Right atrium auricular region (tissue), 2 donors: ENCODE measurements around the gene NFIX. TPM values are rescaled to one million over a fixed set of nuclear protein-coding genes. Genes with fewer than 3 reads are reported as not detected.

ENCODE experiments used
- DNase-seq: peaks from one replicate; pipeline ENCODE4 v3.0.0-alpha.2; 2019; ENCODE audit warnings: low spot score
- H3K27ac ChIP-seq, 2 donors: fragments of 200-600 bp; sonication (generic); 1 replicate in 1 of 2; 2 replicates in 1 of 2; pipeline ENCODE4 v1.5.1; 2016 to 2019
- H3K27me3 ChIP-seq, 2 donors: fragments of 200-600 bp; sonication (generic); one replicate each; pipeline versions ENCODE4 v1.5.1 to v1.6.0; 2017 to 2019
- H3K36me3 ChIP-seq: fragments of 200-600 bp; sonication (generic); one replicate; pipeline ENCODE4 v1.5.1; 2016
- H3K4me1 ChIP-seq, 2 donors: fragments of 200-600 bp; sonication (generic); one replicate each; pipeline versions ENCODE4 v1.5.1 to v1.6.0; 2017 to 2019
- H3K4me3 ChIP-seq, 2 donors: fragments of 200-600 bp; sonication (generic); 1 replicate in 1 of 2; 2 replicates in 1 of 2; pipeline ENCODE4 v1.5.1; 2017 to 2019; ENCODE audit warnings: mild to moderate bottlenecking in 1 of 2, moderate library complexity in 1 of 2
- H3K9me3 ChIP-seq, 2 donors: fragments of 200-600 bp; sonication (generic); one replicate each; pipeline ENCODE4 v1.5.1; 2019
- total RNA-seq, 2 donors: library from RNA; depleted of rRNA; stranded (reverse); fragments of >200 nt; gene quantifications; one replicate each; pipeline ENCODE4 v1.1.0, GENCODE V29; 2016
- TF ChIP-seq, protein P1 (sequence below), 2 donors: fragments of 200-600 bp; sonication (generic); IDR thresholded peaks; one replicate each; pipeline ENCODE4 v1.5.1; 2019; ENCODE audit warnings: antibody characterized with exemption in 2 of 2

Gene NFIX
- total RNA-seq, 2 donors from 2014 or later = 56.5 to 69.8 TPM

DNA sequence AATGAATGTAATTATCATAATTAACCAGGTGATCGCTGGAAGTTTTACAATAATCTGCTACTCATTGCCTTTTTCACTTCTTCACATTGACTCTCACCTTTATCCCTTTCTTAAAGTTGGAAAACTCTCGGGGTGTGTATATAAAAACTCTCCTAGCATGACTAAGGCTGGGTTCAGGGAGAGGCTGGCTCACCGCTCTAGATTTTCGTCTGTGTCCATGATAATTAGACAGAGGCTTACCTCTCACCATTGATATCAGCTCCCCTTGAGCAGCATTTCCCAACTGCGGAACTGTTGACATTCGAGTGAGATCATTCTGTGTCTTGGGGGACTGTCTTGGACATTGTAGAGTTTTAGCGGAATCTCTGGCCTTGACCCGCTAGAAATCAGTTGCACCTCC is 39.4 kb downstream of the NFIX start:
- H3K27ac ChIP-seq = peak overlapping the region; percentile 79 to 93
- H3K9me3 ChIP-seq = no peaks in the 10 kb centered on the region
- DNase-seq = no peak
- H3K4me3 ChIP-seq = no peak overlapping the region
- TF ChIP-seq, protein P1, sequence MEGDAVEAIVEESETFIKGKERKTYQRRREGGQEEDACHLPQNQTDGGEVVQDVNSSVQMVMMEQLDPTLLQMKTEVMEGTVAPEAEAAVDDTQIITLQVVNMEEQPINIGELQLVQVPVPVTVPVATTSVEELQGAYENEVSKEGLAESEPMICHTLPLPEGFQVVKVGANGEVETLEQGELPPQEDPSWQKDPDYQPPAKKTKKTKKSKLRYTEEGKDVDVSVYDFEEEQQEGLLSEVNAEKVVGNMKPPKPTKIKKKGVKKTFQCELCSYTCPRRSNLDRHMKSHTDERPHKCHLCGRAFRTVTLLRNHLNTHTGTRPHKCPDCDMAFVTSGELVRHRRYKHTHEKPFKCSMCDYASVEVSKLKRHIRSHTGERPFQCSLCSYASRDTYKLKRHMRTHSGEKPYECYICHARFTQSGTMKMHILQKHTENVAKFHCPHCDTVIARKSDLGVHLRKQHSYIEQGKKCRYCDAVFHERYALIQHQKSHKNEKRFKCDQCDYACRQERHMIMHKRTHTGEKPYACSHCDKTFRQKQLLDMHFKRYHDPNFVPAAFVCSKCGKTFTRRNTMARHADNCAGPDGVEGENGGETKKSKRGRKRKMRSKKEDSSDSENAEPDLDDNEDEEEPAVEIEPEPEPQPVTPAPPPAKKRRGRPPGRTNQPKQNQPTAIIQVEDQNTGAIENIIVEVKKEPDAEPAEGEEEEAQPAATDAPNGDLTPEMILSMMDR (IDR thresholded peaks at IDR 0.05) = no peak
- peaks cover 10 to 99% of the 10 kb centered on the region in 2 donors for H3K4me1 ChIP-seq
- no peaks in the 10 kb centered on the region for H3K27me3 ChIP-seq
- H3K36me3 ChIP-seq = no peaks in the 10 kb centered on the region

DNA sequence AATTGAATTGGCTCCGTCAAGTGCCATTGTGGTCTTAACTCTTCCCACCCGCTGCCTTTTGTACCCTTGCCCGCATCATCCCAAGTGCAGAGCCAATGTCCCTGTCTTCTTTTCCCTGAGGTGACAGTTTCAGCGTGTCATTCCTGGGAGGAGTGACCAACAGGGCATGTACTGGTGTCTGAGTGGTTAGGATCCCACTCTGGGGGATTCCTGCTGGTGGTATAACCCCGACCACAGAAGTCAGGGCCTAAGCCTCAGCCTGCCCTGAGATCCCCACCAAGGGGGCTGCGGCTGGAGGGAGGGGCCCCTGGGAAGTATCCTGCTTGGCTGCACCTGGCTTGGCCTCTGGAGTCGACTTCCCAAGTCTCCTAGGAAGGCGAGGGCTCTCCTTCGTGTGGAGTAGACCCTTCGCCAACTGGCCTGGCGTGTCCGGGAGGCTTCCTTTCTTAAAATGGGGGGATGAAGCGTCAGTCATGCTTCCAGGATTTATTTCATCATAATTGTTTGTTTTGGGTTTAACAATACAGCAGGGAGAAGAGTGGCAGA is 40.6 kb downstream of the NFIX start:
- Histone ChIP-seq H3K27ac (peak overlapping the region; percentile 79 to 93), H3K9me3 (no peaks in the 10 kb centered on the region), H3K4me1 (peaks cover 10 to 100% of the 10 kb centered on the region in 2 donors), H3K4me3 (no peak overlapping the region), H3K36me3 (no peaks in the 10 kb centered on the region), H3K27me3 (no peaks in the 10 kb centered on the region)
- no peak for DNase-seq
- TF ChIP-seq, protein P1 (IDR thresholded peaks at IDR 0.05) = no peak

DNA sequence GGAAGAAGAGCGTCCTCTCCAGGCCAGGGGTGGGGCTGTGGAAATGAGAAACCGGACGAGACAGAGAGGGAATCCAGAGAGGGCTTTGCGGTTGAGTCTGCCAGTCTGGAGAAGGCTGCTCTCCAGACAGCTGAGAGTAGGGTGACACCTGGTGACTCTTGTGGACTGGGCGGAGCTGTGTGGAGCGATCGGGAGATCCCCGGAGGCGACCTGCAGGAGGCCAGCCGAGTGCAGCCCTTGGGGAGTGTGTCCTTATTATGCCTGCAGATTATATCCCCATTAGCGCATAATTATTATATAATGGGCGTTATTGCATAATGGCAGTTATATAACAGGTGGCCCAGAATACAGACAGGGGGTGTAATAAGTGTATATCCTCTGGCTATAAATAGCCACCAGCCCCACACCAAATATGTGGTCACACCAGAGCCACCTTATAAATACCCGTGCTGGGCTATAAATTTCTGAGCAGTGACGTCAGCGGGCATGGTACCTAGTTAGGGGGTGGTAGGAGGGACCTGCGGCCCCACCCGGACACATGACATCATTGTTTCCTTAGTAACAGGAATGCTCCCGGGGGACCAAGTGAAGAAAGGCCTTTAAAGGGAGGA is 41.2 kb downstream of the NFIX start:
- no peaks in the 10 kb centered on the region for H3K9me3 ChIP-seq
- no peaks in the 10 kb centered on the region for H3K36me3 ChIP-seq
- H3K4me3 ChIP-seq = no peak overlapping the region
- DNase-seq = peak; percentile 76
- H3K27me3 ChIP-seq = no peaks in the 10 kb centered on the region
- TF ChIP-seq, protein P1 (IDR thresholded peaks at IDR 0.05) = peak in 1 of 2 donors; percentile 29
- H3K4me1 ChIP-seq = peaks cover 10 to 100% of the 10 kb centered on the region in 2 donors
- H3K27ac ChIP-seq = peak overlapping the region; percentile 79 to 93

DNA sequence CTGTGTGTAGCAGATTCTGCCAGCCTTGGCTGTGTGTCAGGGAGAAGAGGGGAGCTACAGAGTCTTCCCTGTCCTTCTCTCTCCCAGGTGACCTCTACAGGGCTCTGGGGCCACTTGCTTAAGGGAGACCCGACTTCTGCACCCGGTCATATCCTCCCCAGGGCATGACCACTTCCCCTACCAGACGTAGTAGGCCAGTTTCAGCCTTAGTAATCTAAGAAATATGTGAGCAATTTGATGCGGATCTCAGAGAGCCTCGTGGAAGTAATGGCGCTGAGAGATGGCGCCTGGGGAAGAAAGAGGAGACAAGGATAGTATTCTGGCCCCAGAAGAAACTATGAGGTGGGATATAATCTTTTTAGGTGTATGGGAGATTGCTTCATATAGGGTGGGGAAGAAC is 41.9 kb downstream of the NFIX start:
- no peaks in the 10 kb centered on the region for H3K27me3 ChIP-seq
- no peak overlapping the region for H3K4me3 ChIP-seq
- H3K4me1 ChIP-seq = peaks cover 10 to 95% of the 10 kb centered on the region in 2 donors
- no peak for DNase-seq
- H3K36me3 ChIP-seq = no peaks in the 10 kb centered on the region
- H3K9me3 ChIP-seq = no peaks in the 10 kb centered on the region
- H3K27ac ChIP-seq = peak overlapping the region; percentile 79 to 93
- TF ChIP-seq, protein P1 (IDR thresholded peaks at IDR 0.05) = no peak

DNA sequence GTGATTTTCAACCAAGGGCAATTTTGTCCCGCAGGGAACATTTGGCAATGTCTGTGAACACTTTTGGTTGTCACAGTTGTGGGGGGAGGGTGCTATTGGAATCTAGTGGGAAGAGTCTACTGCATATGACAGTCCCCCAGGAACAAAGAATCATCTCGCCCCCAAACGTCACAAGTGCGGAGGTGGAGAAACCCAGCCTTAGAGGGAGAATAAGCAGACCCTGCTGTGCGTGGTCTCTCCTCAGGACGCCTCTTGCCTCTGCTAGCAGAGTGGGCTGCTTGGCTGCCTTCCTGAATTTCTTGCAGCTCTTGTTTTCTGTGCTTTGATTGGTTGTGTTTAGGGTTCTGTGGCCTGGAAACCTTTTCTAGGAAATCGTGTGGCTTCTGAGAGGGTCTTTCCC is 42.5 kb downstream of the NFIX start:
- peak overlapping the region; percentile 79 to 93 for H3K27ac ChIP-seq
- peaks cover 10 to 95% of the 10 kb centered on the region in 2 donors for H3K4me1 ChIP-seq
- no peak for DNase-seq
- H3K4me3 ChIP-seq = no peak overlapping the region
- H3K36me3 ChIP-seq = no peaks in the 10 kb centered on the region
- TF ChIP-seq, protein P1 (IDR thresholded peaks at IDR 0.05) = no peak
- no peaks in the 10 kb centered on the region for H3K27me3 ChIP-seq
- no peaks in the 10 kb centered on the region for H3K9me3 ChIP-seq
